AG08395 (cell line): ENCODE measurements around the gene JAML.

ENCODE experiments used
- DNase-seq: peaks from one replicate; pipeline ENCODE4 v3.0.0; 2012; ENCODE audit warnings: mixed read lengths, low spot score

The JAML gene

GRCh38 chr11:118145285-118146227, 79.3 kb downstream of the JAML start:
- peak; percentile 92 for DNase-seq

- no peak for DNase-seq
These were observed 80.2 kb downstream of the JAML start for GRCh38 chr11:118144301-118145268.
